C4-2B (cell line): ENCODE measurements around the gene RNF223.
"Not testable (repeated sequence)": the region's sequence is repeated elsewhere in the genome, so short reads cannot be mapped to it uniquely, and the experiment has no call there.

Source experiments
- H3K27ac ChIP-seq: fragments of 450-650 bp; 2 replicates; pipeline ENCODE4 v1.5.1; 2017
- ZFX ChIP-seq: fragments of 450-650 bp; IDR thresholded peaks from 2 replicates; pipeline ENCODE4 v1.6.1; 2017
- TF ChIP-seq, protein P1 (sequence below): fragments of 450-650 bp; conservative IDR thresholded peaks from 2 replicates; pipeline ENCODE4 v1.5.1; 2017; ENCODE audit warnings: mild to moderate bottlenecking

Gene RNF223

GRCh38 chr1:1061682-1062345 lies 12.3 kb downstream of the RNF223 start:
- no peak for TF ChIP-seq ZFX
- TF ChIP-seq, protein P1, sequence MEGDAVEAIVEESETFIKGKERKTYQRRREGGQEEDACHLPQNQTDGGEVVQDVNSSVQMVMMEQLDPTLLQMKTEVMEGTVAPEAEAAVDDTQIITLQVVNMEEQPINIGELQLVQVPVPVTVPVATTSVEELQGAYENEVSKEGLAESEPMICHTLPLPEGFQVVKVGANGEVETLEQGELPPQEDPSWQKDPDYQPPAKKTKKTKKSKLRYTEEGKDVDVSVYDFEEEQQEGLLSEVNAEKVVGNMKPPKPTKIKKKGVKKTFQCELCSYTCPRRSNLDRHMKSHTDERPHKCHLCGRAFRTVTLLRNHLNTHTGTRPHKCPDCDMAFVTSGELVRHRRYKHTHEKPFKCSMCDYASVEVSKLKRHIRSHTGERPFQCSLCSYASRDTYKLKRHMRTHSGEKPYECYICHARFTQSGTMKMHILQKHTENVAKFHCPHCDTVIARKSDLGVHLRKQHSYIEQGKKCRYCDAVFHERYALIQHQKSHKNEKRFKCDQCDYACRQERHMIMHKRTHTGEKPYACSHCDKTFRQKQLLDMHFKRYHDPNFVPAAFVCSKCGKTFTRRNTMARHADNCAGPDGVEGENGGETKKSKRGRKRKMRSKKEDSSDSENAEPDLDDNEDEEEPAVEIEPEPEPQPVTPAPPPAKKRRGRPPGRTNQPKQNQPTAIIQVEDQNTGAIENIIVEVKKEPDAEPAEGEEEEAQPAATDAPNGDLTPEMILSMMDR = no peak
- H3K27ac ChIP-seq = no peak overlapping the region

GRCh38 chr1:1060281-1061000 lies 13.7 kb downstream of the RNF223 start:
- TF ChIP-seq, protein P1 = no peak
- no peak for TF ChIP-seq ZFX
- H3K27ac ChIP-seq = no peak overlapping the region

DNA sequence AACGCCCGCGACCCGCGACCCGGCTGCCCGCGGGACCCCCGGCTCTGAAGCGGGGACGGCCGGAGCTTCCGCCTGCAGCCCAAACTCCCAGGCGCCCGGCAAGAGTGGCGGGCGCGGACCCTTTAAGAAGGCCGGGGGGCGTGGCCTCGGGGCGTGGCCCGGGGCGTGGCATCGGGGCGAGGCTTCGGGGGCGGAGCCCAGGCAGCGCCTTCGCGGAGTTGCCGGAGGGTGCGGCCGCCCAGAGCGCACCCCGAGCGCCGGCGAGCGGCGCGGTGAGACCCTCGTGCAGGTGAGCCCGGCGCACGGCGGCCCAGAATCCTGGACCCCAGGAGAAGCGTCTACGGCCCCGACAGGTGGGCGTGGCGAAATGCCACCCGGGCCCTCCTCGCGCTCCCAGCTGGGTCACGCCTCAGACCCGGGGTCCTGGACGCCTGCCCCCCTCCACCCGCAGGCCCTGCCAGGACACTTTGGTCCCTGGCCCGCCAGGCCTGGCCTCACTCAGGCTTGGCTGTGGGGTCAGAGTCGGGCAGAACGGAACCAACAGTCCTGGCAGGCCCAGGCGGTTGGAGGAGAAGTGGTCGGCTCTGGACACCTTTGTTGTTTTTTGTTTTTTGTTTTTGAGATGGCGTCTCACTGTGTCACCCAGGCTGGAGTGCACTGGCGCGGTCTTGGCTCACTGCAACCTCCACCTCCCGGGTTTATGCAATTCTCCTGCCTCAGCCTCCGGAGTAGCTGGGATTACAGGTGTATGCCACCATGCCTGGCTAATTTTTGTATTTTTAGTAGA lies 14.4 kb downstream of the RNF223 start:
- H3K27ac ChIP-seq = peak overlapping the region; percentile 48
- TF ChIP-seq, protein P1 = peak; percentile 59
- no peak for TF ChIP-seq ZFX

DNA sequence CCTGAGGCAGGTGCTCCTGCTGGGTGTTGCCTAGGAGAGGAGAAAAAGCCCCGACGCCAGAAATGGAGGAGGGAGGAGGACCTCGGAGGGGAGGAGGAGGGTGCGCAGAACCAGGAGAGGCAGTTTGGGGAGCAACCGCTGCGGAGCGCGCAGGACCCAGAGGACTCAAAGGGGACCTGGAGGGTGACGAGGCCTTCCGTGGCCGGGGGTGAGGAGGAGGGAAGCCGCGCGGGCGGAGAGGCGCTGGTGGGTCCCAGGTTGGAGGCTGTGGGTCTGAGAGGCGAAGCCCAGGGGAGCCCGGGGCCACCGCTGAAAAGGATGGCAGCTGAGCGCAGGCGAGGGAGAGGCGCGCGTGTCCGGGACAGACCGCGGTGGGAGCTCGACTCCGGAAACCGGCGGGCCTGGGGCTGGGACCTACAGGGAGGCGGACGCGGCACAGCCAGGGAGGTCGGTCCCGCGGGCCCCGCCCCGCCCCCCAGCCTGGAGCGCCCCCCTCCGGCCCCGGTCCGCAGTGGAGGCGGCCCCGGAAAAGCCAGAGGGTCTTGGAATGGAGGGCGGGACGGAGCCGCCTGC lies 15.1 kb downstream of the RNF223 start:
- peak overlapping the region; percentile 48 for H3K27ac ChIP-seq
- TF ChIP-seq ZFX = no peak
- TF ChIP-seq, protein P1 = peak; percentile 80

- H3K27ac ChIP-seq = no peak overlapping the region
- no peak for TF ChIP-seq ZFX
- TF ChIP-seq, protein P1 = no peak
Measured at GRCh38 chr1:1058088-1058905, 15.8 kb downstream of the RNF223 start.

- H3K27ac ChIP-seq = not testable (repeated sequence)
Measured at GRCh38 chr1:1057769-1058087, 16.4 kb downstream of the RNF223 start.
